AG09309 (cell line): ENCODE data around the gene C8G.
A peak's percentile ranks its signal among the peaks of the same experiment; 100 is the strongest.

Experiments used
- DNase-seq: peaks from one replicate; pipeline ENCODE4 v3.0.0-alpha.2; 2010; ENCODE audit warnings: low read depth
- H3K4me3 ChIP-seq: 2 replicates; pipeline ENCODE4 v1.5.1; 2011; ENCODE audit warnings: mild to moderate bottlenecking, low read depth, low read length, moderate library complexity; ENCODE audit not compliant: control insufficient read depth
- CTCF ChIP-seq: IDR thresholded peaks from 2 replicates; pipeline ENCODE4 v1.5.1; 2011; ENCODE audit warnings: mild to moderate bottlenecking, low read depth, low read length, inconsistent platforms; ENCODE audit not compliant: insufficient read depth, control insufficient read depth; ENCODE audit errors: missing control alignments

C8G gene

GRCh38 chr9:136940526-136941230 lies 4.4 kb upstream of the C8G start:
- DNase-seq = no peak
- no peak for TF ChIP-seq CTCF
- H3K4me3 ChIP-seq = no peak overlapping the region

GRCh38 chr9:136941231-136942111 lies 3.6 kb upstream of the C8G start:
- no peak for DNase-seq
- H3K4me3 ChIP-seq = no peak overlapping the region
- no peak for TF ChIP-seq CTCF

- TF ChIP-seq CTCF = no peak
- H3K4me3 ChIP-seq = no peak overlapping the region
- no peak for DNase-seq
Observed at GRCh38 chr9:136942112-136942880, 2.7 kb upstream of the C8G start.

GRCh38 chr9:136942881-136943230 lies 2.2 kb upstream of the C8G start:
- peak overlapping the region; percentile 97 for H3K4me3 ChIP-seq
- no peak for DNase-seq
- no peak for TF ChIP-seq CTCF

GRCh38 chr9:136943291-136944211 lies 1.5 kb upstream of the C8G start:
- no peak for DNase-seq
- TF ChIP-seq CTCF = no peak
- peak overlapping the region; percentile 97 for H3K4me3 ChIP-seq

GRCh38 chr9:136944212-136944518 lies 878 bp upstream of the C8G start:
- H3K4me3 ChIP-seq = peak overlapping the region; percentile 97
- TF ChIP-seq CTCF = no peak
- DNase-seq = peak; percentile 2
